ENCODE data around the gene PHF13. TPM values are rescaled to one million over a fixed set of nuclear protein-coding genes. Genes with fewer than 3 reads are reported as not detected.
"Not testable (repeated sequence)": the region's sequence is repeated elsewhere in the genome, so short reads cannot be mapped to it uniquely, and the experiment has no call there.

PHF13 gene
- total RNA-seq, 2 experiments from 2014 or later: 12.1 TPM

- H3K4me3 Mint-ChIP-seq: no peak overlapping the region
- ATAC-seq (ENCODE audit: low read depth): peak; percentile 25
- POLR2A ChIA-PET: interaction anchor here (1.1 to 2.2 kb wide), 2 partner anchors 11 to 12 kb away, joined by 4 to 8 read pairs; partner anchors contain the start of gene ZBTB48
These were observed 22.3 kb upstream of the PHF13 start for GRCh38 chr1:6591222-6591621.

GRCh38 chr1:6591644-6592043 lies 21.9 kb upstream of the PHF13 start:
- Mint-ChIP-seq H3K4me3 (no peak overlapping the region), H3K27me3 (no peaks in the 10 kb centered on the region), H3K36me3 (peaks cover 2% of the 10 kb centered on the region), H3K9me3 (no peaks in the 10 kb centered on the region), H3K27ac (peak overlapping the region; percentile 78), H3K4me1 (peaks cover 21% of the 10 kb centered on the region)
- POLR2A ChIA-PET: interaction anchor here (1.1 to 2.2 kb wide), 2 partner anchors 12 kb away, joined by 4 to 8 read pairs; partner anchors contain the start of gene ZBTB48
- DNase-seq (no peak), ATAC-seq (ENCODE audit: low read depth) (no peak)

More at GRCh38 chr1:6591222-6591621, 22.3 kb upstream of the PHF13 start:
- DNase-seq: no peak
- H3K36me3 Mint-ChIP-seq: no peaks in the 10 kb centered on the region
- H3K4me1 Mint-ChIP-seq: peaks cover 19% of the 10 kb centered on the region
- peak overlapping the region; percentile 78 for H3K27ac Mint-ChIP-seq
- no peaks in the 10 kb centered on the region for H3K9me3 Mint-ChIP-seq
- H3K27me3 Mint-ChIP-seq: no peaks in the 10 kb centered on the region

GRCh38 chr1:6592441-6592840 lies 21.1 kb upstream of the PHF13 start:
- POLR2A ChIA-PET: interaction anchor here (1.1 to 2.2 kb wide), 2 partner anchors 11 to 12 kb away, joined by 4 to 8 read pairs; partner anchors contain the start of gene ZBTB48
- H3K4me3 Mint-ChIP-seq: no peak overlapping the region

GRCh38 chr1:6592865-6593593 lies 20.5 kb upstream of the PHF13 start:
- Mint-ChIP-seq H3K4me1 (peaks cover 22% of the 10 kb centered on the region), H3K27me3 (no peaks in the 10 kb centered on the region), H3K9me3 (no peaks in the 10 kb centered on the region), H3K27ac (peak overlapping the region; percentile 78), H3K4me3 (no peak overlapping the region), H3K36me3 (peaks cover 2% of the 10 kb centered on the region)
- DNase-seq (no peak), ATAC-seq (ENCODE audit: low read depth) (no peak)
- POLR2A ChIA-PET: interaction anchor here (2.2 kb wide), 1 partner anchor 13 kb away, joined by 8 read pairs; the partner anchor contains the start of gene ZBTB48

More at GRCh38 chr1:6592441-6592840, 21.1 kb upstream of the PHF13 start:
- no peak for DNase-seq
- H3K4me1 Mint-ChIP-seq: peaks cover 19% of the 10 kb centered on the region
- no peak for ATAC-seq (ENCODE audit: low read depth)
- H3K9me3 Mint-ChIP-seq: no peaks in the 10 kb centered on the region
- H3K27ac Mint-ChIP-seq: peak overlapping the region; percentile 78
- H3K27me3 Mint-ChIP-seq: no peaks in the 10 kb centered on the region
- H3K36me3 Mint-ChIP-seq: peaks cover 2% of the 10 kb centered on the region

- POLR2A ChIA-PET: interaction anchor here (1.0 kb wide), 1 partner anchor 24 kb away, joined by 3 read pairs; no protein-coding TSS in a partner anchor
- no peak for DNase-seq
- ATAC-seq (ENCODE audit: low read depth): no peak
- Mint-ChIP-seq H3K36me3 (peaks cover 2% of the 10 kb centered on the region), H3K27me3 (no peaks in the 10 kb centered on the region), H3K9me3 (no peaks in the 10 kb centered on the region), H3K4me1 (peaks cover 24% of the 10 kb centered on the region), H3K4me3 (no peak overlapping the region), H3K27ac (no peak overlapping the region)
These were observed 19.7 kb upstream of the PHF13 start for GRCh38 chr1:6593810-6594209.

- ATAC-seq (ENCODE audit: low read depth) (no peak), DNase-seq (no peak)
- Mint-ChIP-seq H3K27ac (no peak overlapping the region), H3K4me1 (peaks cover 36% of the 10 kb centered on the region), H3K27me3 (no peaks in the 10 kb centered on the region), H3K36me3 (peaks cover 2% of the 10 kb centered on the region), H3K4me3 (no peak overlapping the region), H3K9me3 (no peaks in the 10 kb centered on the region)
- POLR2A ChIA-PET: interaction anchor here (0.6 to 1.0 kb wide), 2 partner anchors 23 to 38 kb away, joined by 3 read pairs; no protein-coding TSS in a partner anchor
These were observed 18.4 kb upstream of the PHF13 start for GRCh38 chr1:6594977-6595740.

- no peaks in the 10 kb centered on the region for H3K27me3 Mint-ChIP-seq
- ATAC-seq (ENCODE audit: low read depth): no peak
- H3K4me3 Mint-ChIP-seq: no peak overlapping the region
- POLR2A ChIA-PET: no interaction called here
- H3K4me1 Mint-ChIP-seq: peaks cover 31% of the 10 kb centered on the region
- peak overlapping the region; percentile 25 for H3K27ac Mint-ChIP-seq
- DNase-seq: no peak
- no peaks in the 10 kb centered on the region for H3K9me3 Mint-ChIP-seq
- H3K36me3 Mint-ChIP-seq: peaks cover 2% of the 10 kb centered on the region
These were observed 17.2 kb upstream of the PHF13 start for GRCh38 chr1:6596351-6596750.

GRCh38 chr1:6596886-6597776 lies 16.4 kb upstream of the PHF13 start:
- peaks cover 2% of the 10 kb centered on the region for H3K36me3 Mint-ChIP-seq
- H3K4me3 Mint-ChIP-seq: no peak overlapping the region
- no peaks in the 10 kb centered on the region for H3K9me3 Mint-ChIP-seq
- no peaks in the 10 kb centered on the region for H3K27me3 Mint-ChIP-seq
- H3K27ac Mint-ChIP-seq: no peak overlapping the region
- peaks cover 24% of the 10 kb centered on the region for H3K4me1 Mint-ChIP-seq
- POLR2A ChIA-PET: interaction anchor here (0.8 to 3.9 kb wide), 3 partner anchors 15 to 19 kb away, joined by 3 to 41 read pairs (median 3); partner anchors contain the start of gene ZBTB48
- ATAC-seq (ENCODE audit: low read depth) (no peak), DNase-seq (no peak)

- no peak for ATAC-seq (ENCODE audit: low read depth)
- peaks cover 2% of the 10 kb centered on the region for H3K36me3 Mint-ChIP-seq
- no peaks in the 10 kb centered on the region for H3K27me3 Mint-ChIP-seq
- peaks cover 20% of the 10 kb centered on the region for H3K4me1 Mint-ChIP-seq
- no peak for DNase-seq
- POLR2A ChIA-PET: interaction anchor here (0.8 to 3.9 kb wide), 3 partner anchors 14 to 18 kb away, joined by 3 to 41 read pairs (median 3); partner anchors contain the start of gene ZBTB48
- H3K9me3 Mint-ChIP-seq: no peaks in the 10 kb centered on the region
- no peak overlapping the region for H3K27ac Mint-ChIP-seq
- H3K4me3 Mint-ChIP-seq: no peak overlapping the region
These were observed 15.8 kb upstream of the PHF13 start for GRCh38 chr1:6597777-6598131.

GRCh38 chr1:6599141-6599975 lies 14.2 kb upstream of the PHF13 start:
- peaks cover 29% of the 10 kb centered on the region for H3K4me1 Mint-ChIP-seq
- no peaks in the 10 kb centered on the region for H3K27me3 Mint-ChIP-seq
- peak overlapping the region; percentile 90 for H3K27ac Mint-ChIP-seq
- peak; percentile 11 for ATAC-seq (ENCODE audit: low read depth)
- peak; percentile 48 for DNase-seq
- no peaks in the 10 kb centered on the region for H3K9me3 Mint-ChIP-seq
- H3K4me3 Mint-ChIP-seq: peak overlapping the region; percentile 96
- H3K36me3 Mint-ChIP-seq: peaks cover 2% of the 10 kb centered on the region
- POLR2A ChIA-PET: interaction anchor here (0.5 to 3.9 kb wide), 4 partner anchors 18 to 45 kb away, joined by 3 to 41 read pairs (median 4); partner anchors contain the start of genes NOL9, THAP3 and ZBTB48

- POLR2A ChIA-PET: interaction anchor here (0.5 to 3.9 kb wide), 6 partner anchors 18 to 574 kb away, joined by 3 to 41 read pairs (median 3); partner anchors contain the start of genes NOL9, THAP3 and ZBTB48
- Mint-ChIP-seq H3K4me3 (peak overlapping the region; percentile 96), H3K27ac (peak overlapping the region; percentile 90), H3K4me1 (peaks cover 30% of the 10 kb centered on the region)
- not testable (repeated sequence) for ATAC-seq (ENCODE audit: low read depth); H3K36me3 Mint-ChIP-seq; H3K27me3 Mint-ChIP-seq; DNase-seq; H3K9me3 Mint-ChIP-seq
These were observed 13.5 kb upstream of the PHF13 start for GRCh38 chr1:6599991-6600390.
